Activated CD8-positive, alpha-beta T cell treated with anti-CD3 and anti-CD28 coated beads for 36 hours (primary cell): ENCODE measurements around the gene NHERF1. TPM values are rescaled to one million over a fixed set of nuclear protein-coding genes. Genes with fewer than 3 reads are reported as not detected.

ENCODE experiments used
- ATAC-seq: fragments of 200-7000 bp; cut with Tn5 transposase; one replicate; pipeline ENCODE4 v1.10.0; 2021; ENCODE audit warnings: mild to moderate bottlenecking, moderate library complexity
- CTCF ChIA-PET: fragments of 350-600 bp; sonication (Branson Sonifier 250); formaldehyde crosslinking; loops from one replicate; lab custom pipeline; 2021; ENCODE audit warnings: antibody characterized with exemption; lab: Charles Lee
- POLR2A ChIA-PET: fragments of 350-600 bp; sonication (Branson Sonifier 250); formaldehyde crosslinking; loops from one replicate; lab custom pipeline; 2021; ENCODE audit warnings: antibody characterized with exemption; lab: Charles Lee
- DNase-seq: peaks from one replicate; pipeline ENCODE4 v3.0.0-alpha.2; 2020
- H3K27ac Mint-ChIP-seq: one replicate; pipeline ENCODE4 v1.8.0; 2021; ENCODE audit warnings: mild to moderate bottlenecking, mixed read lengths
- H3K27me3 Mint-ChIP-seq: one replicate; pipeline ENCODE4 v1.8.0; 2021; ENCODE audit warnings: mixed read lengths
- H3K36me3 Mint-ChIP-seq: one replicate; pipeline ENCODE4 v1.8.0; 2021; ENCODE audit warnings: low read depth, mixed read lengths
- H3K4me1 Mint-ChIP-seq: one replicate; pipeline ENCODE4 v1.8.0; 2021; ENCODE audit warnings: low read depth, mixed read lengths
- H3K4me3 Mint-ChIP-seq: one replicate; pipeline ENCODE4 v1.8.0; 2021; ENCODE audit warnings: mild to moderate bottlenecking, moderate library complexity, mixed read lengths
- H3K9me3 Mint-ChIP-seq: one replicate; pipeline ENCODE4 v1.8.0; 2021; ENCODE audit warnings: mixed read lengths
- CTCF ChIP-seq: fragments of 200-600 bp; IDR thresholded peaks from one replicate; pipeline ENCODE4 v1.8.0; 2022; ENCODE audit warnings: antibody characterized with exemption, mild to moderate bottlenecking
- intact Hi-C: fragments of 100-400 bp; cut with micrococcal nuclease; formaldehyde crosslinking; loops from one replicate; pipeline ENCODE4 v1.10.0; 2022
- total RNA-seq, 2 experiments: library from RNA; stranded (reverse); gene quantifications; one replicate each; pipeline ENCODE4 v1.2.3, GENCODE V29; 2021

Gene NHERF1
- total RNA-seq, 2 experiments from 2014 or later = 143 to 150 TPM

- CTCF ChIA-PET = interaction anchor here (0.6 to 8.1 kb wide), 34 partner anchors 9 to 279 kb away, joined by 3 to 207 read pairs (median 7); partner anchors contain the start of gene FDXR
- Mint-ChIP-seq H3K27me3 (no peaks in the 10 kb centered on the region), H3K36me3 (no peaks in the 10 kb centered on the region), H3K4me3 (peak within 1 kb of the TSS; percentile 78), H3K9me3 (no peaks in the 10 kb centered on the region), H3K4me1 (peaks cover 46% of the 10 kb centered on the region), H3K27ac (peak within 1 kb of the TSS; percentile 90)
- ATAC-seq (peak; percentile 17), DNase-seq (peak; percentile 62)
- POLR2A ChIA-PET = interaction anchor here (0.6 to 2.9 kb wide), 9 partner anchors 8 to 136 kb away, joined by 3 to 35 read pairs (median 5); partner anchors contain the start of genes FDXR and NHERF1
- intact Hi-C loops = loop anchor here (5.0 kb wide), 1 partner anchor 79 kb away; no protein-coding TSS in a partner anchor
- TF ChIP-seq CTCF = peak; percentile 53
These were observed 11.7 kb upstream of the NHERF1 start, which contains the start of gene RAB37 for GRCh38 chr17:74736513-74737298. Gene RAB37 (plus strand): TSS chr17:74737256. CDS start chr17:74737273, 17 bp downstream.

GRCh38 chr17:74737299-74738050 lies 11.0 kb upstream of the NHERF1 start:
- ATAC-seq (peak; percentile 7), DNase-seq (peak; percentile 68)
- H3K36me3 Mint-ChIP-seq = no peaks in the 10 kb centered on the region
- TF ChIP-seq CTCF = peak; percentile 60
- peak overlapping the region; percentile 78 for H3K4me3 Mint-ChIP-seq
- peak overlapping the region; percentile 90 for H3K27ac Mint-ChIP-seq
- intact Hi-C loops = loop anchor here (5.0 kb wide), 1 partner anchor 80 kb away; no protein-coding TSS in a partner anchor
- CTCF ChIA-PET = interaction anchor here (0.6 to 8.1 kb wide), 32 partner anchors 8 to 253 kb away, joined by 3 to 207 read pairs (median 7); partner anchors contain the start of genes FDXR and NAT9
- H3K4me1 Mint-ChIP-seq = peaks cover 54% of the 10 kb centered on the region
- H3K27me3 Mint-ChIP-seq = no peaks in the 10 kb centered on the region
- H3K9me3 Mint-ChIP-seq = no peaks in the 10 kb centered on the region
- POLR2A ChIA-PET = interaction anchor here (0.6 to 2.9 kb wide), 11 partner anchors 11 to 136 kb away, joined by 3 to 35 read pairs (median 5); partner anchors contain the start of genes FDXR and NHERF1

GRCh38 chr17:74738051-74738996 lies 10.1 kb upstream of the NHERF1 start:
- Mint-ChIP-seq H3K4me1 (peaks cover 62% of the 10 kb centered on the region), H3K9me3 (peaks cover under 1% of the 10 kb centered on the region), H3K27ac (peak overlapping the region; percentile 90), H3K27me3 (no peaks in the 10 kb centered on the region), H3K36me3 (no peaks in the 10 kb centered on the region), H3K4me3 (peak overlapping the region; percentile 78)
- peak; percentile 94 for DNase-seq
- POLR2A ChIA-PET = interaction anchor here (0.6 to 2.9 kb wide), 9 partner anchors 10 to 135 kb away, joined by 3 to 35 read pairs (median 6); partner anchors contain the start of gene NHERF1
- CTCF ChIA-PET = interaction anchor here (0.7 to 8.1 kb wide), 25 partner anchors 8 to 172 kb away, joined by 3 to 207 read pairs (median 8); partner anchors contain the start of genes FDXR and NAT9
- peak; percentile 88 for ATAC-seq
- TF ChIP-seq CTCF = no peak
- intact Hi-C loops = loop anchor here (5.0 kb wide), 1 partner anchor 81 kb away; no protein-coding TSS in a partner anchor

GRCh38 chr17:74739227-74739831 lies 9.1 kb upstream of the NHERF1 start:
- peaks cover 7% of the 10 kb centered on the region for H3K9me3 Mint-ChIP-seq
- no peaks in the 10 kb centered on the region for H3K27me3 Mint-ChIP-seq
- intact Hi-C loops = loop anchor here (5.0 kb wide), 1 partner anchor 82 kb away; no protein-coding TSS in a partner anchor
- DNase-seq (peak; percentile 45), ATAC-seq (no peak)
- peak overlapping the region; percentile 78 for H3K4me3 Mint-ChIP-seq
- CTCF ChIA-PET = interaction anchor here (1.6 to 8.1 kb wide), 6 partner anchors 11 to 173 kb away, joined by 7 to 207 read pairs (median 18); no protein-coding TSS in a partner anchor
- POLR2A ChIA-PET = interaction anchor here (0.6 to 1.9 kb wide), 6 partner anchors 11 to 152 kb away, joined by 3 to 11 read pairs (median 4); partner anchors contain the start of gene NAT9
- TF ChIP-seq CTCF = no peak
- H3K36me3 Mint-ChIP-seq = peaks cover 3% of the 10 kb centered on the region
- H3K4me1 Mint-ChIP-seq = peaks cover 72% of the 10 kb centered on the region
- H3K27ac Mint-ChIP-seq = peak overlapping the region; percentile 90
